Measurements from ENCODE around the gene DPP6. TPM values are rescaled to one million over a fixed set of nuclear protein-coding genes. Genes with fewer than 3 reads are reported as not detected.

DPP6 gene
- total and polyA plus RNA-seq, 2 of the 8 experiments (the other 6 are each of a cell fraction or from before 2014, with no cell fraction given): 4.7 to 6.8 TPM

DNA sequence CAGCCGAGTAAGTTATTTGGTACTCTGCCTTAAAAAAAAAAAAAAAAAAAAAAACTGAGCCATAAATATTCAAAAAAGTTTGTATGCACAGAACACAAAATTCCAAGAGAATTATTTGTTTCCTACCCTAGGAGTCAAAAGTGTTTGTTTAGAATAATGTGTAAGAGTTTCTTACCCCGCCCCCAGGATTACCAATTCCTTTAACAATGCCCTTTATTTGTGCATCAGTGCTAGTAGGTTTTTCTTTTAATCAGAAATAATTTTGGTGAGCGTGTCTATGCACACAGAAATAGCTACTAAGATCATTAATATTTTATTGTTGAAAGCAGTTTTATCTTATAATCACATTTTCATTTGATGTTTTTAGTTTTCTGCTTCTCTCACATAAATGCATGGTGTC is 374.6 kb downstream of the DPP6 start:
- no peak overlapping the region for H3K14ac ChIP-seq (ENCODE audit: insufficient read length)
- CTCF ChIA-PET (ENCODE audit: partially characterized antibody): interaction anchor here (0.6 kb wide), 1 partner anchor 73 kb away, joined by 3 read pairs; no protein-coding TSS in a partner anchor
- POLR2A ChIA-PET (ENCODE audit: partially characterized antibody): no interaction called here
- H3K9ac ChIP-seq (replicated peaks in 1 of 4; ENCODE audit: extremely low read depth in 1 of 4, low read depth in 3 of 4, low read length in 3 of 4): no peak overlapping the region
- H3K9me3 ChIP-seq (ENCODE audit: insufficient read depth in 2 of 2, low read depth in 1 of 2, low read length in 1 of 2): no peaks in the 10 kb centered on the region
- H2BK12ac ChIP-seq (ENCODE audit: low read depth, low read length): no peak overlapping the region
- no peak overlapping the region for H3K23ac ChIP-seq (ENCODE audit: insufficient read length)
- H3K4me3 ChIP-seq (ENCODE audit: extremely low read depth in 1 of 4, insufficient read depth in 2 of 4, low read depth in 3 of 4, low read length in 4 of 4): no peak overlapping the region
- H2BK5ac ChIP-seq (ENCODE audit: low read depth, low read length): no peak overlapping the region
- no peak overlapping the region for H2BK20ac ChIP-seq (ENCODE audit: low read length)
- no peak overlapping the region for H4K91ac ChIP-seq (replicated peaks; ENCODE audit: insufficient read length, low read length)
- H3K23me2 ChIP-seq (ENCODE audit: low read depth, low read length): peaks cover 4% of the 10 kb centered on the region; the same call in 1 of the 2 replicates
- H2AK5ac ChIP-seq (ENCODE audit: low read depth, low read length): no peak overlapping the region
- no peaks in the 10 kb centered on the region for H3K79me1 ChIP-seq (ENCODE audit: low read depth, low read length)
- no peak overlapping the region for H3K56ac ChIP-seq (replicated peaks; ENCODE audit: insufficient read length, low read depth, low read length)
- FAIRE-seq: no peak
- no peak overlapping the region for H4K8ac ChIP-seq (ENCODE audit: extremely low read depth, insufficient read depth, low read length)
- H4K20me1 ChIP-seq (replicated peaks in 1 of 2; ENCODE audit: control insufficient read depth in 1 of 2, insufficient read depth in 2 of 2, low read length in 2 of 2): no peaks in the 10 kb centered on the region
- 97% methylated on average over 3 of the region's 3 CpGs; no CpG with 5 or more reads in 1 of the 2 experiments for WGBS, 2 experiments (ENCODE audit: extremely low coverage in 1 of 2, insufficient coverage in 1 of 2, insufficient read length in 1 of 2, insufficient replicate concordance in 2 of 2, low coverage in 1 of 2, low lambda C conversion rate in 2 of 2, missing lambda C conversion rate in 1 of 2)
- H2AFZ ChIP-seq (ENCODE audit: low read length): no peak overlapping the region
- H3K27ac ChIP-seq (ENCODE audit: low read depth, low read length): no peak overlapping the region
- H3K36me3 ChIP-seq (ENCODE audit: control insufficient read depth in 2 of 4, insufficient read depth in 4 of 4, low read length in 3 of 4): no peaks in the 10 kb centered on the region
- no peak overlapping the region for H2BK15ac ChIP-seq (ENCODE audit: low read length)
- no peak overlapping the region for H3K18ac ChIP-seq (ENCODE audit: extremely low read depth, low read length)
- no peak overlapping the region for H3K4me2 ChIP-seq (ENCODE audit: insufficient read depth in 1 of 2, low read depth in 2 of 2, low read length in 2 of 2)
- no peak overlapping the region for H4K5ac ChIP-seq (ENCODE audit: insufficient read length, low read depth, low read length)
- no peak for DNase-seq (ENCODE audit: low read depth in 1 of 2, low spot score in 2 of 2)
- H3K4me1 ChIP-seq (replicated peaks in 1 of 4; ENCODE audit: control insufficient read depth in 3 of 4, insufficient read depth in 4 of 4, low read length in 3 of 4): peaks cover 0 to 2% (median 0%) of the 10 kb centered on the region in 4 experiments; a peak in 1 of 7 replicates
- no peaks in the 10 kb centered on the region for H3K27me3 ChIP-seq (replicated peaks in 1 of 4; ENCODE audit: control insufficient read depth in 3 of 4, extremely low read depth in 1 of 4, insufficient read depth in 3 of 4, low read length in 3 of 4)
- H3K4ac ChIP-seq (replicated peaks; ENCODE audit: insufficient read length, low read depth, low read length): no peak overlapping the region
- no peaks in the 10 kb centered on the region for H3K79me2 ChIP-seq (ENCODE audit: control insufficient read depth in 1 of 2, insufficient read depth in 2 of 2, low read length in 2 of 2)
- H2BK120ac ChIP-seq (replicated peaks; ENCODE audit: low read depth, low read length): no peak overlapping the region
